ENCODE results near the gene SPOP.

The SPOP gene

GRCh38 chr17:49716668-49717364 is 38.9 kb upstream of the SPOP start:
- H3K4me3 ChIP-seq (replicated peaks; ENCODE audit: low read depth, low read length) = no peak overlapping the region
- no peak for TF ChIP-seq CTCF (IDR thresholded peaks at IDR 0.05; ENCODE audit: low read depth, low read length, missing control alignments)
- DNase-seq (ENCODE audit: extremely low read depth, low read depth) = no peak

DNA sequence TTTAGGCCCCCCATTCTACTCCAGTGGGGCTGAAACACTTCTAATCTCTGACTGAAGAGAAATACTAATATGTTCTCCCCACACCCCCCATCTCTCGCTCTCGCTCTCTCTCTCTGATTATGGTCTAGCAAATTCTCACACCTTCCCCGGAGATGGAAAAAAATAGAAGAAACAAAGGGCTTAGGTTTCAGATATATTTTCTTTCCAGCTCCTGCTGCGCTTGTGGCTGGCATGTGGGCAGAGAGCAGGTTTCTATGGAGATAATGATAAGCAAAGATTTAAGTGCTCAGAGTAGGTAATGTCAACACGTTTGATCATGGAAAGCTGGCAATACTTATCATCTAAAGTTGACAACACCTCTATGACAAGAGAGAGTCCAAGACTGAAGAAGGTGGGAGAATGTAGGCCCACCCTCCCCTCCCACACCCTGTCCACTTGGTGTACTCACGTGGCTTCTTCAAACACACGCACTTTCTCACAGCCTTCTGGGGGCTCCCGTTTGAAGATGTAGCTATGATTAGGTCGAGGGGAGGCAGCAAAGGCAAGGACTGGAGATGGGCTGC is 37.9 kb upstream of the SPOP start:
- H3K4me3 ChIP-seq (replicated peaks; ENCODE audit: low read depth, low read length) = no peak overlapping the region
- DNase-seq (ENCODE audit: extremely low read depth, low read depth) = no peak
- no peak for TF ChIP-seq CTCF (IDR thresholded peaks at IDR 0.05; ENCODE audit: low read depth, low read length, missing control alignments)

DNA sequence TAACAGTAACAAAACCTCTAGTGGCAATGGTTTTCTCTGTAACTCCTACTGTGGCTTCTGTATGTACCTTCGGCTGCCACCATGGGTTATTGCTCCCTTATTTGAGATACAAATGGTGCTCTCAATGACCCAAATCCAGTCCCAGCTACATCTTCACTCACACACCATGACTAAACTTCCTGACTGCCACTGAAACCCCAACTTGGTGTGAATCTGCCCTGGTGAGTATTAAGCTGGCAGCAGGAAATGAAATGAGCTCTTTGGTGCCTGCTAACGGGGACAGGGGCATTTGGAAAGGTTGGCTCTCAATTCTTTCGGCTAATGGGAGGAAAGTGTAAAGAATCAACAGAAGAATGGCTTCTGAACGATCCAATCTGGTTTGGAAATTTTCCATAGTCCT is 37.3 kb upstream of the SPOP start:
- no peak for TF ChIP-seq CTCF (IDR thresholded peaks at IDR 0.05; ENCODE audit: low read depth, low read length, missing control alignments)
- DNase-seq (ENCODE audit: extremely low read depth, low read depth) = no peak
- H3K4me3 ChIP-seq (replicated peaks; ENCODE audit: low read depth, low read length) = no peak overlapping the region

DNA sequence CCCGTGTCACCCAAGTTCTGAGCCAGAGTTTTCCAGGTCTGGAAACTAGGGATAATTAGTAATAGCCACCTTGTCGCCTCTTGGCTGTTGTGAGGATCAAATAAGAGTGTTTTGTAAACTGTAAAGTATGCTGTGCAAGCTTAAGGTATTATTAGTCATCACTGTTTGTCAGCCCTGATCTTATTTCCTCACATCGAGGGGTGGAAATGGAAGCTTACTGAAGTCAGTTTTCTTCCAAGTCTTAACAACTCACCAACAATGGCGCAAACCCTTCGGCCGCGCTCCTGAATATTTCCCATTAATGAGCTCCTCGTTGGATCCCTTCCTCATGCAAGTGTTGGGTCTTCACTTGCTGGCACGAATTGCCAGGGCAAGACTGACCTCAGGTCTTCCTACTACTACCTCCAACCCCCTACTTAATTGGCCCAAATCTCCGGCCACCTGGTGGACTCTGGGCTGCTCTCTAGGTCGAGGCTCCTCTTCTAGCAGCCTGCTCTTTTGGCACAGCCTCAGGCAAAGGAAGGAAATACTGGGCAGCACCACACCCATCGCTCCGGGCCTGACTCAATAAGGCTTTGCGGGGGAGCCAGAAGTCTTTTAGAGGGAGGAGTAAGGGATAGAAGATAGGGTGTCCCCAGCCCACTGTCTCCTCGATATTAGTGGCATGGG is 30.8 kb upstream of the SPOP start:
- peak overlapping the region; percentile 95 for H3K4me3 ChIP-seq (replicated peaks; ENCODE audit: low read depth, low read length)
- TF ChIP-seq CTCF (IDR thresholded peaks at IDR 0.05; ENCODE audit: low read depth, low read length, missing control alignments) = no peak
- no peak for DNase-seq (ENCODE audit: extremely low read depth, low read depth)

DNA sequence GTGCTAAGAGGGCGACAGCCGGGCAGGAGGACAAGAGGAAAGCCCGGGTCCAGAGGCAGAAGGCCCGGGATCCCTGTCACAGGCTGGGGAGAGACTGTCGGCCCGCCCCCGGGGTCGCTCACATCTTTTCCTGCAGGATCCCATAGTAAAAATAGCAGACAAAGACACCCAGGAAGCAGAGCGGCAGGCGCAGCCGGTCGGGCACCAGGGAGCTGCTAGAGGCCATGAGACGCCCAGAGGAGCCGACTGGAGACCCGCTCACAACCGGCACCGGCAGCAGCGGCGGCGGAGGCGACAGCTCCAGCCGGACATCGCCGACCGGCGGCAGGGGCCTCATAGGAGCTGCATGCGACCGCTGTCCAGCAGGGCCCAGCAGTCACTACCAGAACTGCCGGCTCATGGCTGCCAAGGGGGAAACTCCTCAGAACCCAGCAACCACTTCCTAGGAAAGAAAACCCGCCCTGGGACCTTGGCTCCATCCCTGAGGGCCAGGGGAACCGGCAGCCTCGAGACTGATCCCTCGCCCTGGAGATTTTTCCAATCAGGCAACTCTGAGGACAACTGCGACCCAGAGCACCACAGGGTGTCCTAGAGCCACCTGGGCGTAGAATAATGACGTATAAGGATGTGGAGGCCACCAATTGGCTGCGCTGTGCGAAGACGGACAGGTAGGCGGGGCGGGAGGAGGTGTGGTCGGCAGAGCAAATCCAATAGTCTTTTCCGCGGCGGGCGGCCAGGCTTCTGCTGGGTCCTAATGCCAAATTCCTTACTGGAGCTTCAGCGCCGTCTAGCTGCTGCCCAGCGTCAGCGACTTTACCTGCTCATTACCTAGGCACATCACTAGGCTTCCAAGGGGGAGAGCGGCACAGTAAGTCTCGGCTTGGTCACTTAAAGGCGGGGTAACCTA is 30.0 kb upstream of the SPOP start, which contains the start of gene SLC35B1:
Gene SLC35B1, minus strand, starts transcription at position 357 of the 907 bp plus-strand sequence. Its CDS starts 131 bp downstream, at position 226.
- peak; percentile 98 for DNase-seq (ENCODE audit: extremely low read depth, low read depth)
- peak within 1 kb of the TSS; percentile 95 for H3K4me3 ChIP-seq (replicated peaks; ENCODE audit: low read depth, low read length)
- peak; percentile 80 for TF ChIP-seq CTCF (IDR thresholded peaks at IDR 0.05; ENCODE audit: low read depth, low read length, missing control alignments)

DNA sequence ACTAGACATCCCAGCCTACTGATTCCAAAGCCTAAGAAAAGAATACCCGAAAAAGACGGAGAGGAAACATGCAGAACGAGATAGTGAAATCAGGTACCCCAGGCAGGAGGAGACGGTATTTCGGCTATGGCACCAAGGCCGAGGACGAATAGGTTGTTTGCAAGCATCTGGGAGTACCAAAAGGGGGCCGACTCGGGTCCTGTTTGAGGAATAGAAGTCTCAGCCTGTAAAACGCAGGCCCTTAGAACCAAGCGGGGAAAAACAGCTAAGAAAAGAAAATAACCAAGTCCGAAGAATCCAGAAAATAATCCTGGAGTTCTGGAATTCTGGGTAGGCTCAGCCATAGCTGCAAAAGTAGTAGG is 29.3 kb upstream of the SPOP start:
- H3K4me3 ChIP-seq (replicated peaks; ENCODE audit: low read depth, low read length) = peak overlapping the region; percentile 95
- no peak for DNase-seq (ENCODE audit: extremely low read depth, low read depth)
- no peak for TF ChIP-seq CTCF (IDR thresholded peaks at IDR 0.05; ENCODE audit: low read depth, low read length, missing control alignments)
